GM12878 (cell line): Measurements from ENCODE around the gene HNRNPH1. TPM values are rescaled to one million over a fixed set of nuclear protein-coding genes. Genes with fewer than 3 reads are reported as not detected.

Source experiments
- ATAC-seq: fragments of 200-7000 bp; cut with Tn5 transposase; 3 replicates; pipeline ENCODE4 v1.9.1; 2020; ENCODE audit warnings: mild to moderate bottlenecking, moderate library complexity
- BruUV-seq: library from RNA; stranded (reverse); fragments of 400-500 nt; replicated peaks from 2 replicates; lab custom pipeline; 2021; lab: Mats Ljungman, UMichigan
- CTCF ChIA-PET: fragments of 300-600 bp; sonication (Branson Sonifier 250); formaldehyde crosslinking; extraction: SDS; loops from one replicate; lab custom pipeline; 2021; ENCODE audit warnings: inconsistent platforms; lab: Yijun Ruan, JAX
- POLR2A ChIA-PET: fragments of 350-600 bp; formaldehyde crosslinking; extraction: SDS; loops from one replicate; lab custom pipeline; 2021; ENCODE audit warnings: inconsistent platforms; lab: Charles Lee
- RAD21 ChIA-PET: fragments of 300-600 bp; sonication (Branson Sonifier 250); formaldehyde crosslinking; loops from one replicate; lab custom pipeline; 2023; ENCODE audit warnings: antibody characterized with exemption; ENCODE audit not compliant: unreplicated experiment; lab: Charles Lee
- SMC1A ChIA-PET: fragments of 300-600 bp; sonication (Branson Sonifier 250); formaldehyde crosslinking; loops from one replicate; lab custom pipeline; 2023; ENCODE audit not compliant: unreplicated experiment, uncharacterized antibody; lab: Charles Lee
- DNase-seq: peaks from one replicate; pipeline ENCODE4 v3.0.0-alpha.2; 2011; ENCODE audit warnings: low read depth, low spot score
- FAIRE-seq: peaks from 3 replicates; lab custom pipeline; 2011; peaks lifted over from hg19 to GRCh38; lab: Jason Lieb, UNC
- H2AFZ ChIP-seq: 2 replicates; pipeline ENCODE4 v1.6.0; 2011; ENCODE audit warnings: low read depth, low read length, control low read depth; ENCODE audit not compliant: control insufficient read depth
- H3K27ac ChIP-seq: 2 replicates; pipeline ENCODE4 v1.5.1; 2011; ENCODE audit warnings: control low read depth; ENCODE audit not compliant: control insufficient read depth, insufficient read depth
- H3K27me3 ChIP-seq, 2 experiments: replicated peaks in 1 of 2; 2 replicates each; pipeline versions ENCODE4 v1.6.0 to v1.6.1; 2011; ENCODE audit warnings: low read length in 1 of 2; ENCODE audit not compliant: control insufficient read depth in 2 of 2, insufficient read depth in 2 of 2
- H3K36me3 ChIP-seq, 2 experiments: 2 replicates each; pipeline ENCODE4 v1.5.1; 2011; ENCODE audit warnings: low read length in 1 of 2; ENCODE audit not compliant: control insufficient read depth in 2 of 2, insufficient read depth in 2 of 2
- H3K4me1 ChIP-seq: 2 replicates; pipeline ENCODE4 v1.6.1; 2011; ENCODE audit warnings: mild to moderate bottlenecking, low read length, moderate library complexity, mixed read lengths; ENCODE audit not compliant: control insufficient read depth, insufficient read depth
- H3K4me2 ChIP-seq: 2 replicates; pipeline ENCODE4 v1.6.0; 2011; ENCODE audit warnings: control low read depth; ENCODE audit not compliant: control insufficient read depth, insufficient read depth
- H3K4me3 ChIP-seq: fragments of 200-600 bp; sonication (generic); 2 replicates; pipeline ENCODE4 v1.5.1; 2016
- H3K79me2 ChIP-seq: 2 replicates; pipeline ENCODE4 v1.6.0; 2011; ENCODE audit warnings: low read length; ENCODE audit not compliant: control insufficient read depth, insufficient read depth
- H3K9ac ChIP-seq: 2 replicates; pipeline ENCODE4 v1.8.0; 2011; ENCODE audit warnings: low read length, control low read depth, mixed read lengths; ENCODE audit not compliant: control insufficient read depth, insufficient read depth
- H3K9me3 ChIP-seq: replicated peaks from 3 replicates; pipeline ENCODE4 v1.5.1; 2011; ENCODE audit warnings: mild to moderate bottlenecking, low read length; ENCODE audit not compliant: control insufficient read depth, insufficient read depth
- H4K20me1 ChIP-seq: 2 replicates; pipeline ENCODE4 v1.6.0; 2011; ENCODE audit not compliant: control insufficient read depth, insufficient read depth
- BHLHE40 ChIP-seq, 2 experiments: fragments of 450-650 bp in 1 of 2; IDR thresholded peaks; 2 replicates each; pipeline ENCODE4 v1.6.1; 2011 to 2017; ENCODE audit warnings: low read depth in 2 of 2, borderline replicate concordance in 1 of 2, improper control_type of control experiment in 1 of 2, low read length in 1 of 2, mild to moderate bottlenecking in 1 of 2
- EED ChIP-seq: sonication (generic); IDR thresholded peaks from 2 replicates; pipeline ENCODE4 v1.6.1; 2016; ENCODE audit warnings: antibody characterized with exemption, low read depth
- ETV6 ChIP-seq, 2 experiments: fragments of 450-650 bp in 1 of 2; IDR thresholded peaks in 1 of 2; conservative IDR thresholded peaks in 1 of 2; 2 replicates each; pipeline ENCODE4 v1.6.1; 2014; ENCODE audit warnings: antibody characterized with exemption in 1 of 2, borderline replicate concordance in 1 of 2, low read depth in 1 of 2, mild to moderate bottlenecking in 1 of 2, moderate library complexity in 1 of 2
- NFIC ChIP-seq: IDR thresholded peaks from 2 replicates; pipeline ENCODE4 v1.6.1; 2012; ENCODE audit warnings: low read depth, mild to moderate bottlenecking, inconsistent platforms, low read length, moderate library complexity
- RAD51 ChIP-seq: fragments of 450-650 bp; IDR thresholded peaks from 2 replicates; pipeline ENCODE4 v1.6.1; 2016; ENCODE audit warnings: moderate library complexity, mild to moderate bottlenecking, inconsistent platforms
- RELA ChIP-seq: fragments of 450-650 bp; IDR thresholded peaks from 2 replicates; pipeline ENCODE4 v1.8.0; 2014; ENCODE audit warnings: borderline replicate concordance; ENCODE audit not compliant: partially characterized antibody
- STAT3 ChIP-seq: IDR thresholded peaks from 2 replicates; pipeline ENCODE4 v1.6.1; 2011; ENCODE audit warnings: low read depth, low read length, improper control_type of control experiment
- ZNF24 ChIP-seq: fragments of 450-650 bp; IDR thresholded peaks from 2 replicates; pipeline ENCODE4 v1.6.1; 2017; ENCODE audit warnings: antibody characterized with exemption, mild to moderate bottlenecking
- WGBS: methylation state at CpG from one replicate; pipeline ENCODE4 v1.1.6; 2016; ENCODE audit warnings: low lambda C conversion rate; ENCODE audit not compliant: insufficient replicate concordance, insufficient coverage; ENCODE audit errors: missing lambda C conversion rate; 5-methylcytosine and 5-hydroxymethylcytosine counted together
- in situ Hi-C: fragments of 300-500 bp; cut with MboI; formaldehyde crosslinking; loops from 9 replicates; pipeline ENCODE4 v1.14.3; 2018; ENCODE audit warnings: mixed read lengths
- intact Hi-C: fragments of 100-400 bp; cut with micrococcal nuclease; formaldehyde crosslinking; loops from one replicate; pipeline ENCODE4 v1.14.2; 2022; ENCODE audit not compliant: unreplicated experiment
- polyA plus RNA-seq, 11 experiments: library from polyadenylated mRNA; depleted of rRNA in 4 of 11; unstranded in 6 of 11; stranded (reverse) in 5 of 11; fragments of >200 nt; fragmentation: Nextera tagmentation in 4 of 11; fragmentation: Illumina TruSeq in 1 of 11; extraction: Ambion mirVana in 4 of 11; extraction: Trizol in 1 of 11; gene quantifications; 1 replicate in 1 of 11; 2 replicates in 10 of 11; pipeline versions ENCODE4 v1.2.1 to v1.2.3, GENCODE V29; 2011 to 2016; ENCODE audit warnings: inconsistent platforms in 2 of 11, missing spikeins in 2 of 11, low read depth in 1 of 11
- total RNA-seq, 4 experiments: library from RNA; depleted of rRNA in 3 of 4; stranded (reverse); fragments of >200 nt in 3 of 4; fragmentation: Illumina TruSeq in 1 of 4; extraction: Trizol in 1 of 4; gene quantifications; 2 replicates each; pipeline versions ENCODE4 v1.2.1 to v1.2.3, GENCODE V29; 2013 to 2021
- TF ChIP-seq, protein P1 (sequence below): IDR thresholded peaks from 2 replicates; pipeline ENCODE4 v1.6.1; 2012; ENCODE audit warnings: mild to moderate bottlenecking, low read depth, low read length

Gene HNRNPH1
- total and polyA plus RNA-seq, 10 of the 15 experiments (the other 5 are each of a cell fraction or from before 2014, with no cell fraction given): 184 to 780 (median 690) TPM

DNA sequence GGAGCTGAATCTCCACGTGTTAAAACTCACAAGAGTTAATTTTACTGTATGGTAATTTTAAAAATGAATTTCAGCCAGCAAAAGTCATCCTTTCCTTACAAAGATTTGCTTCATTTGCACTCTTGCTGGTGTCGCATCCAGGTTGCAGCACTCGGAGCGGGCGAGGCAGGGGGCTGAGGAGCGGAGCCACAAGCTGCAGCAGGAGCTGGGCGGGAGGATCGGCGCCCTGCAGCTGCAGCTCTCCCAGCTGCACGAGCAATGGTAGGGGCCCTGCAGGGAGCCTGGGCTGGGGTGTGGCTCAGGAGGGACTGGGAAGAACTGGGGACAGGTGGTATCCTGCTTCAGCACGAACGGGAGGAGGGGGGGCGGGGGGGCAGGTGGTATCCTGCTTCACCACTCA lies 27.1 kb downstream of the HNRNPH1 start:
- intact Hi-C loops (no loop called here), in situ Hi-C loops (no loop called here)
- RAD21 ChIA-PET: interaction anchor here (0.8 kb wide), 1 partner anchor 140 kb away, joined by 3 read pairs; no protein-coding TSS in a partner anchor
- FAIRE-seq (no peak), DNase-seq (no peak), ATAC-seq (no peak)
- SMC1A ChIA-PET: no interaction called here
- Histone ChIP-seq H3K79me2 (no peaks in the 10 kb centered on the region), H3K4me1 (no peaks in the 10 kb centered on the region), H3K9ac (no peak overlapping the region), H3K9me3 (no peaks in the 10 kb centered on the region), H3K4me3 (no peak overlapping the region), H4K20me1 (no peaks in the 10 kb centered on the region), H2AFZ (no peak overlapping the region), H3K36me3 (peaks cover 6 to 12% of the 10 kb centered on the region in 2 experiments), H3K4me2 (no peak overlapping the region), H3K27me3 (no peaks in the 10 kb centered on the region), H3K27ac (no peak overlapping the region)
- CTCF ChIA-PET: no interaction called here
- TF ChIP-seq, protein P1, sequence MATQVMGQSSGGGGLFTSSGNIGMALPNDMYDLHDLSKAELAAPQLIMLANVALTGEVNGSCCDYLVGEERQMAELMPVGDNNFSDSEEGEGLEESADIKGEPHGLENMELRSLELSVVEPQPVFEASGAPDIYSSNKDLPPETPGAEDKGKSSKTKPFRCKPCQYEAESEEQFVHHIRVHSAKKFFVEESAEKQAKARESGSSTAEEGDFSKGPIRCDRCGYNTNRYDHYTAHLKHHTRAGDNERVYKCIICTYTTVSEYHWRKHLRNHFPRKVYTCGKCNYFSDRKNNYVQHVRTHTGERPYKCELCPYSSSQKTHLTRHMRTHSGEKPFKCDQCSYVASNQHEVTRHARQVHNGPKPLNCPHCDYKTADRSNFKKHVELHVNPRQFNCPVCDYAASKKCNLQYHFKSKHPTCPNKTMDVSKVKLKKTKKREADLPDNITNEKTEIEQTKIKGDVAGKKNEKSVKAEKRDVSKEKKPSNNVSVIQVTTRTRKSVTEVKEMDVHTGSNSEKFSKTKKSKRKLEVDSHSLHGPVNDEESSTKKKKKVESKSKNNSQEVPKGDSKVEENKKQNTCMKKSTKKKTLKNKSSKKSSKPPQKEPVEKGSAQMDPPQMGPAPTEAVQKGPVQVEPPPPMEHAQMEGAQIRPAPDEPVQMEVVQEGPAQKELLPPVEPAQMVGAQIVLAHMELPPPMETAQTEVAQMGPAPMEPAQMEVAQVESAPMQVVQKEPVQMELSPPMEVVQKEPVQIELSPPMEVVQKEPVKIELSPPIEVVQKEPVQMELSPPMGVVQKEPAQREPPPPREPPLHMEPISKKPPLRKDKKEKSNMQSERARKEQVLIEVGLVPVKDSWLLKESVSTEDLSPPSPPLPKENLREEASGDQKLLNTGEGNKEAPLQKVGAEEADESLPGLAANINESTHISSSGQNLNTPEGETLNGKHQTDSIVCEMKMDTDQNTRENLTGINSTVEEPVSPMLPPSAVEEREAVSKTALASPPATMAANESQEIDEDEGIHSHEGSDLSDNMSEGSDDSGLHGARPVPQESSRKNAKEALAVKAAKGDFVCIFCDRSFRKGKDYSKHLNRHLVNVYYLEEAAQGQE: no peak
- no peak for TF ChIP-seq EED
- TF ChIP-seq STAT3: no peak
- TF ChIP-seq ZNF24: no peak
- TF ChIP-seq ETV6 (conservative IDR thresholded peaks at IDR 0.05 in 1 of 2, IDR thresholded peaks at IDR 0.05 in 1 of 2; ENCODE audit: borderline replicate concordance in 1 of 2, low read depth in 1 of 2): no peak
- no peak for TF ChIP-seq BHLHE40 (IDR thresholded peaks at IDR 0.05; ENCODE audit: borderline replicate concordance in 1 of 2, low read depth in 2 of 2, low read length in 1 of 2)
- no peak for TF ChIP-seq NFIC
- TF ChIP-seq RAD51: no peak
- TF ChIP-seq RELA: no peak
- BruUV-seq: no TSS peak
- WGBS: 89% methylated on average over 13 of the region's 13 CpGs
- POLR2A ChIA-PET: no interaction called here
